DND-41 (cell line): ENCODE measurements around the gene KCNAB3.

Experiments used
- ATAC-seq: fragments of 200-7000 bp; cut with Tn5 transposase; 3 replicates; pipeline ENCODE4 v1.9.1; 2021; ENCODE audit warnings: low read depth; ENCODE audit not compliant: insufficient read depth
- DNase-seq: peaks from one replicate; pipeline ENCODE4 v3.0.0-alpha.2; 2020
- H2AFZ ChIP-seq: 2 replicates; pipeline ENCODE4 v1.6.0; 2012; ENCODE audit warnings: low read depth, low read length
- H3K27ac ChIP-seq: 2 replicates; pipeline ENCODE4 v1.5.1; 2012; ENCODE audit warnings: low read length, inconsistent platforms
- H3K27me3 ChIP-seq: fragments of 200-600 bp; sonication (generic); 2 replicates; pipeline ENCODE4 v1.6.0; 2012; ENCODE audit warnings: low read length, mild to moderate bottlenecking, inconsistent platforms; ENCODE audit not compliant: insufficient read depth, poor library complexity
- H3K36me3 ChIP-seq: 2 replicates; pipeline ENCODE4 v1.5.1; 2012; ENCODE audit warnings: low read length, inconsistent platforms; ENCODE audit not compliant: insufficient read depth
- H3K4me1 ChIP-seq: 2 replicates; pipeline ENCODE4 v1.5.1; 2012; ENCODE audit warnings: mild to moderate bottlenecking, low read length; ENCODE audit not compliant: insufficient read depth
- H3K4me2 ChIP-seq: 2 replicates; pipeline ENCODE4 v1.6.0; 2012; ENCODE audit warnings: mild to moderate bottlenecking, moderate library complexity, low read length, inconsistent platforms; ENCODE audit not compliant: insufficient read depth
- H3K4me3 ChIP-seq, 2 experiments: fragments of 200-600 bp in 1 of 2; shearing (Covaris generic) in 1 of 2; 2 replicates each; pipeline ENCODE4 v1.5.1; 2012 to 2016; ENCODE audit warnings: inconsistent platforms in 2 of 2, low read length in 2 of 2, mild to moderate bottlenecking in 2 of 2, low read depth in 1 of 2, moderate library complexity in 1 of 2
- H3K79me2 ChIP-seq: 2 replicates; pipeline ENCODE4 v1.6.0; 2012; ENCODE audit warnings: low read length, inconsistent platforms; ENCODE audit not compliant: insufficient read depth
- H3K9ac ChIP-seq: 2 replicates; pipeline ENCODE4 v1.6.0; 2012; ENCODE audit warnings: low read depth, mild to moderate bottlenecking, inconsistent platforms, low read length, moderate library complexity
- H3K9me3 ChIP-seq: 2 replicates; pipeline ENCODE4 v1.5.1; 2012; ENCODE audit warnings: low read length, moderate library complexity, mild to moderate bottlenecking, inconsistent platforms; ENCODE audit not compliant: insufficient read depth, severe bottlenecking
- H4K20me1 ChIP-seq: 2 replicates; pipeline ENCODE4 v1.6.0; 2012; ENCODE audit warnings: low read length; ENCODE audit not compliant: insufficient read depth
- CTCF ChIP-seq: IDR thresholded peaks from 2 replicates; pipeline ENCODE4 v1.5.1; 2012; ENCODE audit warnings: borderline replicate concordance, low read length, moderate library complexity, mild to moderate bottlenecking; ENCODE audit not compliant: poor library complexity, severe bottlenecking; ENCODE audit errors: extremely low read depth
- EZH2 ChIP-seq: IDR thresholded peaks from 3 replicates; pipeline ENCODE4 v1.6.1; 2012; ENCODE audit warnings: borderline replicate concordance, low read depth, mild to moderate bottlenecking, moderate library complexity, low read length, inconsistent platforms; ENCODE audit not compliant: severe bottlenecking

Gene KCNAB3

GRCh38 chr17:7974638-7975131 lies 45.0 kb upstream of the KCNAB3 start:
- H2AFZ ChIP-seq = no peak overlapping the region
- no peak overlapping the region for H3K4me3 ChIP-seq
- no peaks in the 10 kb centered on the region for H3K79me2 ChIP-seq
- no peaks in the 10 kb centered on the region for H3K27me3 ChIP-seq
- H4K20me1 ChIP-seq = no peaks in the 10 kb centered on the region
- H3K4me2 ChIP-seq = no peak overlapping the region
- DNase-seq = no peak
- no peak overlapping the region for H3K27ac ChIP-seq
- H3K9me3 ChIP-seq = peaks cover 14% of the 10 kb centered on the region
- H3K36me3 ChIP-seq = no peaks in the 10 kb centered on the region
- TF ChIP-seq EZH2 (no peak), CTCF (no peak)
- H3K4me1 ChIP-seq = no peaks in the 10 kb centered on the region
- no peak for ATAC-seq
- H3K9ac ChIP-seq = no peak overlapping the region

- TF ChIP-seq CTCF (peak; percentile 26), EZH2 (no peak)
- Histone ChIP-seq H2AFZ (no peak overlapping the region), H3K4me1 (no peaks in the 10 kb centered on the region), H3K9ac (no peak overlapping the region), H3K36me3 (no peaks in the 10 kb centered on the region), H3K79me2 (no peaks in the 10 kb centered on the region), H3K27me3 (no peaks in the 10 kb centered on the region), H3K27ac (no peak overlapping the region), H3K4me3 (no peak overlapping the region), H3K4me2 (no peak overlapping the region), H3K9me3 (peaks cover 14% of the 10 kb centered on the region), H4K20me1 (no peaks in the 10 kb centered on the region)
- DNase-seq (no peak), ATAC-seq (no peak)
Observed at GRCh38 chr17:7972131-7972785, 42.6 kb upstream of the KCNAB3 start.

GRCh38 chr17:7971651-7972050 lies 42.0 kb upstream of the KCNAB3 start:
- Histone ChIP-seq H4K20me1 (no peaks in the 10 kb centered on the region), H2AFZ (no peak overlapping the region), H3K9ac (no peak overlapping the region), H3K9me3 (peaks cover 14% of the 10 kb centered on the region), H3K4me2 (no peak overlapping the region), H3K4me3 (no peak overlapping the region), H3K27ac (no peak overlapping the region), H3K4me1 (no peaks in the 10 kb centered on the region), H3K27me3 (no peaks in the 10 kb centered on the region), H3K36me3 (no peaks in the 10 kb centered on the region), H3K79me2 (no peaks in the 10 kb centered on the region)
- TF ChIP-seq CTCF (no peak), EZH2 (no peak)
- ATAC-seq (no peak), DNase-seq (no peak)

- no peaks in the 10 kb centered on the region for H3K4me1 ChIP-seq
- no peak overlapping the region for H3K9ac ChIP-seq
- no peak for DNase-seq
- no peaks in the 10 kb centered on the region for H3K79me2 ChIP-seq
- no peaks in the 10 kb centered on the region for H4K20me1 ChIP-seq
- TF ChIP-seq EZH2 = no peak
- no peak for TF ChIP-seq CTCF
- H3K4me3 ChIP-seq = no peak overlapping the region
- no peak overlapping the region for H3K27ac ChIP-seq
- no peaks in the 10 kb centered on the region for H3K27me3 ChIP-seq
- no peaks in the 10 kb centered on the region for H3K36me3 ChIP-seq
- H3K4me2 ChIP-seq = no peak overlapping the region
- no peak for ATAC-seq
- peaks cover 4% of the 10 kb centered on the region for H3K9me3 ChIP-seq
- H2AFZ ChIP-seq = no peak overlapping the region
Observed at GRCh38 chr17:7969433-7969832, 39.8 kb upstream of the KCNAB3 start.
